Measurements from ENCODE around the gene SLC25A21. TPM values are rescaled to one million over a fixed set of nuclear protein-coding genes. Genes with fewer than 3 reads are reported as not detected.

Gene SLC25A21
- total RNA-seq, 1 experiment from 2014 or later: 1.4 TPM

DNA sequence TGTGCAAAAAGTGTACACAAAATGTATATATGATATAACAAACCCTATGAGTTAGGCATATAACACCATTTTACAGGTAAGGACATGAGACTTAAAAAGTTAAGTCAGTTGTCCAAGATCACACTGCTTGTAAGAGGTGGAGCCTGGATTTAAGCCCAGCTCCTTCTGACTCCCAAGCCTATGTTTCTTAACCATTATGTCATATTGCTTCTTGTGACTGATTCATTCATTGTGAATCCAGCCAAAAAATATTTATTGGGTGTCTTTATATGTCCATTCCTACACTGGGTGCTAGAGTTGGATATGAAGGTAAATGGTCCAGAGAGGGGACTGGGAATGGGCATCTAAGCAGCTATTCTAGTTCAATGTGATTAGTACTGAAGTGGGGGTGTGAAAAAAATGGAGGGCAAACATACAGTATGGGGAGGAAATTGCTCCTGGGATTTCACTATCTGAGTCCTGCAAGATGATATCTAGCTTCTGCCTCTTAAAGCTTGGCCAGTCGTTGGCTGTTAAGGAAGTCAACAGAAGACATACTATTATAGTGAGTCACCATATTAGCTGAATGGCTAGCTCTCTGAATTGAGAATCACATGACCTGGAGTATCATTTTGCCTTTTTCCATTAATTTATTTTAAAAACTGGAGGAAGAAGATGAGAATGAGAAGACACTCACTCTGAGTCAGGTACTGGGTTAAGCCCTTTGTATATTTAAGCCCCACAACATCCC is 481.9 kb downstream of the SLC25A21 start:
- DNase-seq (ENCODE audit: unreplicated experiment): peak; percentile 64
- no peaks in the 10 kb centered on the region for H3K36me3 Mint-ChIP-seq (ENCODE audit: insufficient read depth, unreplicated experiment)
- CTCF ChIA-PET: interaction anchor here (0.6 to 1.8 kb wide), 6 partner anchors 29 to 731 kb away, joined by 3 to 7 read pairs (median 3); partner anchors contain the start of gene PAX9
- TF ChIP-seq, protein P1, sequence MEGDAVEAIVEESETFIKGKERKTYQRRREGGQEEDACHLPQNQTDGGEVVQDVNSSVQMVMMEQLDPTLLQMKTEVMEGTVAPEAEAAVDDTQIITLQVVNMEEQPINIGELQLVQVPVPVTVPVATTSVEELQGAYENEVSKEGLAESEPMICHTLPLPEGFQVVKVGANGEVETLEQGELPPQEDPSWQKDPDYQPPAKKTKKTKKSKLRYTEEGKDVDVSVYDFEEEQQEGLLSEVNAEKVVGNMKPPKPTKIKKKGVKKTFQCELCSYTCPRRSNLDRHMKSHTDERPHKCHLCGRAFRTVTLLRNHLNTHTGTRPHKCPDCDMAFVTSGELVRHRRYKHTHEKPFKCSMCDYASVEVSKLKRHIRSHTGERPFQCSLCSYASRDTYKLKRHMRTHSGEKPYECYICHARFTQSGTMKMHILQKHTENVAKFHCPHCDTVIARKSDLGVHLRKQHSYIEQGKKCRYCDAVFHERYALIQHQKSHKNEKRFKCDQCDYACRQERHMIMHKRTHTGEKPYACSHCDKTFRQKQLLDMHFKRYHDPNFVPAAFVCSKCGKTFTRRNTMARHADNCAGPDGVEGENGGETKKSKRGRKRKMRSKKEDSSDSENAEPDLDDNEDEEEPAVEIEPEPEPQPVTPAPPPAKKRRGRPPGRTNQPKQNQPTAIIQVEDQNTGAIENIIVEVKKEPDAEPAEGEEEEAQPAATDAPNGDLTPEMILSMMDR (IDR thresholded peaks at IDR 0.05; ENCODE audit: unreplicated experiment): no peak
- peaks cover 8% of the 10 kb centered on the region for H3K9me3 Mint-ChIP-seq (ENCODE audit: unreplicated experiment)
- no peak overlapping the region for H3K4me3 Mint-ChIP-seq (ENCODE audit: unreplicated experiment)
- POLR2A ChIA-PET: interaction anchor here (0.7 to 1.4 kb wide), 6 partner anchors 17 to 40 kb away, joined by 3 to 5 read pairs (median 4); partner anchors contain the start of gene PAX9
- intact Hi-C loops (cut with micrococcal nuclease): no loop called here
- H3K27ac Mint-ChIP-seq (ENCODE audit: low read depth, unreplicated experiment): no peak overlapping the region
- H3K4me1 Mint-ChIP-seq (ENCODE audit: insufficient read depth, unreplicated experiment): peaks cover 18% of the 10 kb centered on the region
- no peaks in the 10 kb centered on the region for H3K27me3 Mint-ChIP-seq (ENCODE audit: insufficient read depth, unreplicated experiment)
- no TSS peak for BruUV-seq (replicated peaks)

DNA sequence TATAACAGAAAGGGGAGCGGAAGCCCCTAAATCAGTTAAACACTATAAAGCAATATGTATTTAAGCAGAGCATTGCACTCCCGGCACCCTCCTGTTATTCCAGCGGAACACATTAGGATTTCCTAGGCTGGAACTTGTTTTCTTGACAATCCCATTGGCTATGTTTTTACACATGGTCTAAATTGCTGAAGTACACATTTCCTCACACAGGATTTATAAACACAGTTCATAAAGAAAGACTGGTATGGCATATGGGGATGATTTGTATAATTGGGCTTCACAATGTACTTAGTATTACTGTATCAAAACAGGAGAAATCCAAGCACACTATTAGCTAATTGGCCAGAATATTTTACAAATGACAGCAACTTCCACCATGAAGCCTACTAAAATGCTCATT is 487.5 kb downstream of the SLC25A21 start:
- BruUV-seq (replicated peaks): no TSS peak
- intact Hi-C loops (cut with micrococcal nuclease): no loop called here
- Mint-ChIP-seq H3K27ac (ENCODE audit: low read depth, unreplicated experiment) (no peak overlapping the region), H3K4me1 (ENCODE audit: insufficient read depth, unreplicated experiment) (peaks cover 10% of the 10 kb centered on the region), H3K27me3 (ENCODE audit: insufficient read depth, unreplicated experiment) (no peaks in the 10 kb centered on the region), H3K9me3 (ENCODE audit: unreplicated experiment) (no peaks in the 10 kb centered on the region), H3K4me3 (ENCODE audit: unreplicated experiment) (no peak overlapping the region), H3K36me3 (ENCODE audit: insufficient read depth, unreplicated experiment) (no peaks in the 10 kb centered on the region)
- ChIA-PET CTCF (no interaction called here), POLR2A (no interaction called here)
- DNase-seq (ENCODE audit: unreplicated experiment): no peak
- TF ChIP-seq, protein P1 (IDR thresholded peaks at IDR 0.05; ENCODE audit: unreplicated experiment): no peak

DNA sequence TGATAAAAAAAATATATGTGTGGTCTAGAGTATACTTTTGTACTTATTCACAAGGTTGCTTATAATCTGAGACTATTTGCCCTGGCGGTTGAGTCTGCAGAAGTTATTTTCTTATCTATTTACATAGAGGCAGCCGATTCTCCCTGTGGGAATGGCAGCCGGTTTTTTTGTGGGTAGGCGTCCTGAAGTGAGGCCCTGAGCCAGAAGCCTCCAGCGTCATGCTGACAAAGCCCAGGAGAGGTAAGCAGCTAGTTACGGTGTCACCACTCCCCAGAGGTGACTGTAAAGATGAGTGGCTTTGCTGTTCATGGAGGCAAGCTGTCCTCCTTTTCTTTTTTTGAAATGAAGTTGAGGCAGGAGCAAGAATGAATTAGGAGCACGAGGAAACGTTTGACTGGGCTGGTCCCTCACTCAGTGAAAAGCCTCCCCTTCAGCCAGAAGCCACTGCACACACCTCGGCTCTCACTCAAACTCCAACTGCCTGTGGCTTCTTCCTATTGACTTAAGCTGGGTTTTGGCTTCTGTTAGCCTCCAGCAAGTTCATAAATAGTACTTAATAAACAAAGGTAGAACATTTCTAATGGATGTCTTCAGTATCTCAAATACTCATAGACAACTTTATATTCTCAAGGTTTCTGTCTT is 489.2 kb downstream of the SLC25A21 start:
- intact Hi-C loops (cut with micrococcal nuclease): no loop called here
- no peaks in the 10 kb centered on the region for H3K9me3 Mint-ChIP-seq (ENCODE audit: unreplicated experiment)
- no peak overlapping the region for H3K27ac Mint-ChIP-seq (ENCODE audit: low read depth, unreplicated experiment)
- no peak for DNase-seq (ENCODE audit: unreplicated experiment)
- TF ChIP-seq, protein P1 (IDR thresholded peaks at IDR 0.05; ENCODE audit: unreplicated experiment): no peak
- no peak overlapping the region for H3K4me3 Mint-ChIP-seq (ENCODE audit: unreplicated experiment)
- H3K4me1 Mint-ChIP-seq (ENCODE audit: insufficient read depth, unreplicated experiment): peaks cover 10% of the 10 kb centered on the region
- POLR2A ChIA-PET: no interaction called here
- H3K36me3 Mint-ChIP-seq (ENCODE audit: insufficient read depth, unreplicated experiment): peaks cover 4% of the 10 kb centered on the region
- BruUV-seq (replicated peaks): no TSS peak
- no peaks in the 10 kb centered on the region for H3K27me3 Mint-ChIP-seq (ENCODE audit: insufficient read depth, unreplicated experiment)
- CTCF ChIA-PET: interaction anchor here (0.6 to 1.0 kb wide), 3 partner anchors 72 to 259 kb away, joined by 3 to 5 read pairs (median 5); no protein-coding TSS in a partner anchor

DNA sequence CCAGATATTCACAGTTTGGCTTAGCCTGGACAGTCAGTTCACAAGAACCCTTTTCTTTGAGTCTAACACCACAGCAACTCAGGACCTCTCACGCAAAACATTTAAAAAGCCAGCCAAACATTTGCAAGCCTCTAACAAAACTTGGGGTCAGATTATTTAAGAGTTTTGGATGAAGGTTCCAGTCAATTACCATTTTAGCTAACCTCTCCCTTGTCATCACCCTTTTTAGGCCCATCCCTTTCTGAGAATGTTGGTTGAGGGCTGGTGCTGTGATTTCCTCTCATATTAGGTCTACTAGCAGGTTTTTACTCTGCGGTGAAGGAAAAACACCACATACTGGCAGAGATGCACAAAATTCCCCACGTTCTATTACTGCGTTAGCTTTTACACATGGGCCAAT is 490.1 kb downstream of the SLC25A21 start:
- Mint-ChIP-seq H3K36me3 (ENCODE audit: insufficient read depth, unreplicated experiment) (peaks cover 4% of the 10 kb centered on the region), H3K4me1 (ENCODE audit: insufficient read depth, unreplicated experiment) (peaks cover 10% of the 10 kb centered on the region), H3K27ac (ENCODE audit: low read depth, unreplicated experiment) (no peak overlapping the region), H3K9me3 (ENCODE audit: unreplicated experiment) (no peaks in the 10 kb centered on the region), H3K4me3 (ENCODE audit: unreplicated experiment) (no peak overlapping the region), H3K27me3 (ENCODE audit: insufficient read depth, unreplicated experiment) (no peaks in the 10 kb centered on the region)
- ChIA-PET POLR2A (interaction anchor here (0.7 kb wide), 1 partner anchor 460 kb away, joined by 3 read pairs; no protein-coding TSS in a partner anchor), CTCF (interaction anchor here (0.7 to 1.0 kb wide), 2 partner anchors 49 to 90 kb away, joined by 3 read pairs; no protein-coding TSS in a partner anchor)
- TF ChIP-seq, protein P1 (IDR thresholded peaks at IDR 0.05; ENCODE audit: unreplicated experiment): no peak
- intact Hi-C loops (cut with micrococcal nuclease): no loop called here
- DNase-seq (ENCODE audit: unreplicated experiment): no peak
- no TSS peak for BruUV-seq (replicated peaks)

All from MCF 10A (cell line).